GM12892 (cell line): ENCODE measurements around the gene SFN.

Experiments
- DNase-seq: peaks from one replicate; pipeline ENCODE4 v3.0.0; 2011; ENCODE audit not compliant: insufficient read length
- FAIRE-seq: peaks from 2 replicates; lab custom pipeline; 2011; peaks lifted over from hg19 to GRCh38; lab: Jason Lieb, UNC
- POLR2A ChIP-seq: IDR thresholded peaks from 2 replicates; pipeline ENCODE4 v1.6.1; 2011; ENCODE audit warnings: low read depth, low read length, control low read depth
- POLR2AphosphoS5 ChIP-seq: IDR thresholded peaks from 2 replicates; pipeline ENCODE4 v1.6.1; 2011; ENCODE audit warnings: low read depth, low read length, control low read depth
- TAF1 ChIP-seq: IDR thresholded peaks from 2 replicates; pipeline ENCODE4 v1.6.1; 2011; ENCODE audit warnings: low read depth, mild to moderate bottlenecking, control low read depth, low read length, borderline replicate concordance

SFN gene

GRCh38 chr1:26848941-26849774 lies 13.8 kb upstream of the SFN start:
- DNase-seq = no peak
- no peak for FAIRE-seq
- TF ChIP-seq TAF1 (no peak), POLR2A (no peak), POLR2AphosphoS5 (no peak)

GRCh38 chr1:26851106-26851684 lies 11.8 kb upstream of the SFN start:
- no peak for FAIRE-seq
- TF ChIP-seq POLR2A = no peak
- TF ChIP-seq POLR2AphosphoS5 = no peak
- TF ChIP-seq TAF1 = no peak
- DNase-seq = no peak

- no peak for TF ChIP-seq POLR2AphosphoS5
- TF ChIP-seq TAF1 = no peak
- no peak for TF ChIP-seq POLR2A
- FAIRE-seq (peak; percentile 36), DNase-seq (no peak)
These were observed 10.2 kb upstream of the SFN start for GRCh38 chr1:26852701-26853100.

- DNase-seq = peak; percentile 78
- peak; percentile 91 for FAIRE-seq
- TF ChIP-seq TAF1 (no peak), POLR2AphosphoS5 (no peak), POLR2A (no peak)
These were observed 9.8 kb upstream of the SFN start for GRCh38 chr1:26853156-26853555.

GRCh38 chr1:26853600-26853999 lies 9.3 kb upstream of the SFN start:
- TF ChIP-seq TAF1 (no peak), POLR2A (no peak), POLR2AphosphoS5 (no peak)
- no peak for FAIRE-seq
- no peak for DNase-seq

- TF ChIP-seq POLR2A = no peak
- no peak for TF ChIP-seq POLR2AphosphoS5
- no peak for TF ChIP-seq TAF1
- no peak for DNase-seq
- no peak for FAIRE-seq
These were observed 8.0 kb upstream of the SFN start for GRCh38 chr1:26854906-26855305.

GRCh38 chr1:26855636-26856035 lies 7.3 kb upstream of the SFN start:
- no peak for TF ChIP-seq TAF1
- TF ChIP-seq POLR2A = no peak; the same call in 1 of the 2 replicates
- no peak for TF ChIP-seq POLR2AphosphoS5
- FAIRE-seq (no peak), DNase-seq (no peak)

GRCh38 chr1:26856181-26856580 lies 6.8 kb upstream of the SFN start:
- DNase-seq (no peak), FAIRE-seq (no peak)
- TF ChIP-seq POLR2AphosphoS5 (no peak), TAF1 (no peak), POLR2A (no peak)

- TF ChIP-seq TAF1 (no peak), POLR2AphosphoS5 (no peak), POLR2A (no peak)
- DNase-seq (no peak), FAIRE-seq (no peak)
These were observed 6.1 kb upstream of the SFN start for GRCh38 chr1:26856604-26857469.

- no peak for DNase-seq
- FAIRE-seq = no peak
- TF ChIP-seq POLR2A = no peak
- no peak for TF ChIP-seq POLR2AphosphoS5
- no peak for TF ChIP-seq TAF1
These were observed 5.4 kb upstream of the SFN start for GRCh38 chr1:26857473-26858060.

- FAIRE-seq (no peak), DNase-seq (no peak)
- TF ChIP-seq TAF1 (no peak), POLR2A (no peak), POLR2AphosphoS5 (no peak)
These were observed 4.8 kb upstream of the SFN start for GRCh38 chr1:26858160-26858559.
